Activated gamma-delta T cell treated with anti-CD3 and anti-CD28 coated beads, Interleukin-2, amount 50 U/mL, for 16 hours (primary cell): ENCODE measurements around the gene ZNF701.
A peak's percentile ranks its signal among the peaks of the same experiment; 100 is the strongest.
"Not testable (repeated sequence)": the region's sequence is repeated elsewhere in the genome, so short reads cannot be mapped to it uniquely, and the experiment has no call there.

Experiments
- DNase-seq: peaks from one replicate; pipeline ENCODE4 v3.0.0-alpha.2; 2020; ENCODE audit warnings: low read depth

The ZNF701 gene

GRCh38 chr19:52566588-52566987 lies 3.5 kb upstream of the ZNF701 start:
- no peak for DNase-seq

- DNase-seq = no peak
These were observed 2.2 kb upstream of the ZNF701 start for GRCh38 chr19:52567921-52568320.

GRCh38 chr19:52569638-52569999 lies 468 bp upstream of the ZNF701 start:
- not testable (repeated sequence) for DNase-seq

- no peak for DNase-seq
These were observed 14.8 kb downstream of the ZNF701 start for GRCh38 chr19:52584736-52585440.

- no peak for DNase-seq
These were observed 15.5 kb downstream of the ZNF701 start for GRCh38 chr19:52585604-52586003.

GRCh38 chr19:52590728-52591127 lies 20.6 kb downstream of the ZNF701 start:
- DNase-seq = no peak

- DNase-seq = no peak
These were observed 22.2 kb downstream of the ZNF701 start for GRCh38 chr19:52592301-52592700.

- not testable (repeated sequence) for DNase-seq
These were observed 23.4 kb downstream of the ZNF701 start for GRCh38 chr19:52593441-52593840.

GRCh38 chr19:52599241-52599640 lies 29.2 kb downstream of the ZNF701 start:
- DNase-seq = no peak

GRCh38 chr19:52600639-52601024 lies 30.5 kb downstream of the ZNF701 start:
- DNase-seq = no peak

GRCh38 chr19:52601025-52601973 lies 31.2 kb downstream of the ZNF701 start:
- DNase-seq = peak; percentile 91

GRCh38 chr19:52601974-52602366 lies 31.9 kb downstream of the ZNF701 start:
- not testable (repeated sequence) for DNase-seq

- no peak for DNase-seq
These were observed 32.9 kb downstream of the ZNF701 start for GRCh38 chr19:52602941-52603340.

- DNase-seq = no peak
These were observed 33.6 kb downstream of the ZNF701 start for GRCh38 chr19:52603558-52604207.

- no peak for DNase-seq
These were observed 43.3 kb downstream of the ZNF701 start for GRCh38 chr19:52613299-52613906.

- DNase-seq = no peak
These were observed 51.3 kb downstream of the ZNF701 start for GRCh38 chr19:52621376-52621775.

- DNase-seq = no peak
These were observed 52.2 kb downstream of the ZNF701 start for GRCh38 chr19:52622261-52622660.

- no peak for DNase-seq
These were observed 56.8 kb downstream of the ZNF701 start for GRCh38 chr19:52626915-52627314.

GRCh38 chr19:52627441-52627840 lies 57.4 kb downstream of the ZNF701 start:
- not testable (repeated sequence) for DNase-seq

GRCh38 chr19:52635786-52636570 lies 65.9 kb downstream of the ZNF701 start:
- DNase-seq = no peak
